K562 (cell line): ENCODE results near the gene SLC7A10. TPM values are rescaled to one million over a fixed set of nuclear protein-coding genes. Genes with fewer than 3 reads are reported as not detected.

Source experiments
- ATAC-seq: fragments of 200-7000 bp; cut with Tn5 transposase; 3 replicates; pipeline ENCODE4 v1.9.1; 2020; ENCODE audit warnings: moderate library complexity
- BruUV-seq: library from RNA; stranded (reverse); fragments of 400-500 nt; replicated peaks from 2 replicates; lab custom pipeline; 2021; lab: Mats Ljungman, UMichigan
- CTCF ChIA-PET: fragments of 300-600 bp; formaldehyde crosslinking; extraction: SDS; loops from one replicate; lab custom pipeline; 2021; ENCODE audit warnings: low intra/inter-chr PET ratio; lab: Yijun Ruan, JAX
- POLR2A ChIA-PET: fragments of 300-600, 350-650 bp; sonication (Branson Sonifier 250); formaldehyde crosslinking; extraction: SDS; loops from one replicate; lab custom pipeline; 2021; ENCODE audit warnings: antibody characterized with exemption, inconsistent platforms; lab: Yijun Ruan, JAX
- DNase-seq, 4 experiments: peaks; one replicate each; pipeline versions ENCODE4 v3.0.0 to v3.0.0-alpha.2; 2011 to 2018; ENCODE audit warnings: low spot score in 3 of 4, mixed read lengths in 3 of 4; ENCODE audit errors: extremely low read depth in 1 of 4
- FAIRE-seq: peaks from 2 replicates; lab custom pipeline; 2011; peaks lifted over from hg19 to GRCh38; lab: Jason Lieb, UNC
- H2AFZ ChIP-seq: 2 replicates; pipeline ENCODE4 v1.6.0; 2011; ENCODE audit warnings: low read depth, low read length, control low read depth, inconsistent platforms
- H3K27ac ChIP-seq: fragments of 200-600 bp; 3 replicates; pipeline ENCODE4 v1.8.0; 2011; ENCODE audit warnings: low read depth, mild to moderate bottlenecking, control low read depth, inconsistent platforms, low read length, moderate library complexity, mixed read lengths; ENCODE audit errors: extremely low read depth
- H3K27me3 ChIP-seq, 2 experiments: fragments of 300-600 bp in 1 of 2; 2 replicates in 1 of 2; 3 replicates in 1 of 2; pipeline versions ENCODE4 v1.6.0 to v1.8.0; 2011; ENCODE audit warnings: inconsistent platforms in 2 of 2, low read length in 2 of 2, mild to moderate bottlenecking in 1 of 2, mixed read lengths in 1 of 2, moderate library complexity in 1 of 2; ENCODE audit not compliant: control insufficient read depth in 2 of 2, insufficient read depth in 2 of 2
- H3K36me3 ChIP-seq: fragments of 300-600 bp; 3 replicates; pipeline ENCODE4 v1.8.0; 2011; ENCODE audit warnings: mild to moderate bottlenecking, low read length, inconsistent platforms; ENCODE audit not compliant: control insufficient read depth, insufficient read depth
- H3K4me1 ChIP-seq, 2 experiments: fragments of 200-600 bp in 1 of 2; replicated peaks in 1 of 2; 2 replicates in 1 of 2; 3 replicates in 1 of 2; pipeline versions ENCODE4 v1.5.1 to v1.8.0; 2011; ENCODE audit warnings: inconsistent platforms in 2 of 2, low read length in 2 of 2, mild to moderate bottlenecking in 1 of 2, mixed read lengths in 1 of 2, moderate library complexity in 1 of 2; ENCODE audit not compliant: control insufficient read depth in 2 of 2, insufficient read depth in 2 of 2
- H3K4me2 ChIP-seq: 2 replicates; pipeline ENCODE4 v1.6.1; 2011; ENCODE audit warnings: low read length, control low read depth, inconsistent platforms, mixed read lengths; ENCODE audit not compliant: insufficient read depth
- H3K4me3 ChIP-seq: fragments of 200-600 bp; sonication (generic), shearing (Covaris generic); 2 replicates; pipeline ENCODE4 v1.5.1; 2016; ENCODE audit warnings: control low read depth, inconsistent platforms
- H3K79me2 ChIP-seq: fragments of 200-600 bp; 3 replicates; pipeline ENCODE4 v1.8.0; 2011; ENCODE audit warnings: low read length, inconsistent platforms; ENCODE audit not compliant: control insufficient read depth, insufficient read depth
- H3K9ac ChIP-seq, 2 experiments: 2 replicates each; pipeline versions ENCODE4 v1.6.0 to v1.6.1; 2011; ENCODE audit warnings: low read depth in 2 of 2, low read length in 2 of 2, control low read depth in 1 of 2, inconsistent platforms in 1 of 2, mild to moderate bottlenecking in 1 of 2, mixed read lengths in 1 of 2; ENCODE audit not compliant: insufficient read depth in 1 of 2
- H3K9me1 ChIP-seq: one replicate; pipeline ENCODE4 v1.6.0; 2011; ENCODE audit warnings: inconsistent platforms, mild to moderate bottlenecking, low read length, moderate library complexity; ENCODE audit not compliant: control insufficient read depth, insufficient read depth
- H3K9me3 ChIP-seq: replicated peaks from 2 replicates; pipeline ENCODE4 v1.5.1; 2011; ENCODE audit warnings: low read depth, low read length, inconsistent platforms; ENCODE audit not compliant: control insufficient read depth, insufficient read depth
- H4K20me1 ChIP-seq: replicated peaks from 2 replicates; pipeline ENCODE4 v1.6.1; 2011; ENCODE audit warnings: low read length, inconsistent platforms, mixed read lengths; ENCODE audit not compliant: control insufficient read depth, insufficient read depth
- ARHGAP35 ChIP-seq: fragments of 450-650 bp; IDR thresholded peaks from 2 replicates; pipeline ENCODE4 v1.6.1; 2018; ENCODE audit not compliant: partially characterized antibody
- ATF7 ChIP-seq: fragments of 450-650 bp; IDR thresholded peaks from 2 replicates; pipeline ENCODE4 v1.7.1; 2014; ENCODE audit warnings: mild to moderate bottlenecking, moderate library complexity
- GTF2E2 ChIP-seq: fragments of 200-800 bp; sonication (Bioruptor generic); IDR thresholded peaks from 2 replicates; pipeline ENCODE4 v1.6.1; 2016; ENCODE audit warnings: missing genetic modification characterization, missing compliant biosample characterization
- HMGN3 ChIP-seq: IDR thresholded peaks from 2 replicates; pipeline ENCODE4 v1.6.1; 2011; ENCODE audit warnings: borderline replicate concordance, low read depth, mild to moderate bottlenecking, mixed read lengths, low read length; ENCODE audit not compliant: insufficient read length; ENCODE audit errors: extremely low read depth
- HNRNPL ChIP-seq: fragments of 200-400 bp; formaldehyde crosslinking; IDR thresholded peaks from 2 replicates; pipeline ENCODE4 v1.6.1; 2017; ENCODE audit warnings: low read depth, mild to moderate bottlenecking, low read length
- MTA2 ChIP-seq: fragments of 450-650 bp; IDR thresholded peaks from 2 replicates; pipeline ENCODE4 v1.6.1; 2016; ENCODE audit warnings: low read depth
- PCBP1 ChIP-seq: fragments of 200-400 bp; formaldehyde crosslinking; IDR thresholded peaks from 2 replicates; pipeline ENCODE4 v1.6.1; 2018; ENCODE audit warnings: mild to moderate bottlenecking, low read depth, low read length; ENCODE audit not compliant: poor library complexity, severe bottlenecking
- POLR2H ChIP-seq: IDR thresholded peaks from 2 replicates; pipeline ENCODE4 v1.6.1; 2016; ENCODE audit warnings: missing genetic modification characterization, low read depth, mild to moderate bottlenecking, control low read depth, missing compliant biosample characterization, moderate library complexity
- SMAD4 ChIP-seq: fragments of 250-450 bp; sonication (Bioruptor Pico); conservative IDR thresholded peaks from 2 replicates; pipeline ENCODE4 v1.8.0; 2021; ENCODE audit warnings: inconsistent platforms, mild to moderate bottlenecking, moderate library complexity
- U2AF1 ChIP-seq: fragments of 200-400 bp; formaldehyde crosslinking; optimal IDR thresholded peaks from 2 replicates; pipeline ENCODE3; 2017; ENCODE audit warnings: mild to moderate bottlenecking, low read depth, low read length, moderate library complexity
- ZNF124 ChIP-seq: sonication (generic); formaldehyde crosslinking; IDR thresholded peaks from 2 replicates; pipeline ENCODE4 v1.8.1; 2022; ENCODE audit warnings: missing genetic modification reagents
- WGBS: fragments of 100-300 bp; shearing (Covaris generic); methylation state at CpG from one replicate; pipeline ENCODE4 v1.1.6; 2016; ENCODE audit warnings: low coverage, mixed read lengths; ENCODE audit not compliant: insufficient coverage; ENCODE audit errors: missing lambda C conversion rate; 5-methylcytosine and 5-hydroxymethylcytosine counted together
- in situ Hi-C: fragments of 300-500 bp; cut with MboI; formaldehyde crosslinking; loops from 4 replicates; pipeline ENCODE4 v1.15.0; 2018; ENCODE audit warnings: inconsistent platforms, mixed read lengths
- intact Hi-C: fragments of 100-400 bp; cut with micrococcal nuclease; formaldehyde crosslinking; loops from 2 replicates; pipeline ENCODE4 v1.14.2; 2022
- polyA plus RNA-seq, 8 experiments: library from polyadenylated mRNA; depleted of rRNA in 4 of 8; stranded (reverse) in 5 of 8; unstranded in 3 of 8; fragments of >200 nt; fragmentation: Nextera tagmentation in 2 of 8; fragmentation: Illumina TruSeq in 1 of 8; extraction: Ambion mirVana in 2 of 8; extraction: Trizol in 1 of 8; gene quantifications; 2 replicates each; pipeline versions ENCODE4 v1.2.1 to v1.2.3, GENCODE V29; 2011 to 2014; ENCODE audit warnings: inconsistent platforms in 1 of 8, missing spikeins in 1 of 8
- total RNA-seq, 7 experiments: library from RNA; depleted of rRNA in 6 of 7; stranded (reverse); fragments of >200 nt in 6 of 7; fragmentation: Illumina TruSeq in 2 of 7; extraction: Trizol in 2 of 7; gene quantifications; 2 replicates each; pipeline versions ENCODE4 v1.2.1 to v1.2.3, GENCODE V29; 2011 to 2021; ENCODE audit warnings: low replicate concordance in 1 of 7
- TF ChIP-seq, protein P1 (sequence below): fragments of 450-650 bp; formaldehyde crosslinking; IDR thresholded peaks from 2 replicates; pipeline ENCODE4 v1.4.0; 2022; ENCODE audit warnings: missing genetic modification characterization
- TF ChIP-seq, protein P2 (sequence below): IDR thresholded peaks from 2 replicates; pipeline ENCODE4 v1.6.1; 2011; ENCODE audit not compliant: insufficient read length; ENCODE audit errors: extremely low read depth
- TF ChIP-seq, protein P3 (sequence below), 2 experiments: IDR thresholded peaks; 2 replicates each; pipeline ENCODE4 v1.6.1; 2011; ENCODE audit warnings: borderline replicate concordance in 1 of 2, control low read depth in 1 of 2, low read depth in 1 of 2, low read length in 1 of 2, mild to moderate bottlenecking in 1 of 2, mixed read lengths in 1 of 2, moderate library complexity in 1 of 2; ENCODE audit not compliant: insufficient read depth in 1 of 2, insufficient read length in 1 of 2, poor library complexity in 1 of 2, severe bottlenecking in 1 of 2; ENCODE audit errors: extremely low read depth in 1 of 2
- TF ChIP-seq, protein P4 (sequence below): fragments of 250-450 bp; sonication (Bioruptor Pico); IDR thresholded peaks from 2 replicates; pipeline ENCODE4 v1.4.0; 2020; ENCODE audit warnings: borderline replicate concordance
- TF ChIP-seq, protein P5 (sequence below): fragments of 250-450 bp; sonication (Bioruptor Pico); IDR thresholded peaks from 2 replicates; pipeline ENCODE4 v1.8.0; 2021; ENCODE audit warnings: borderline replicate concordance, mild to moderate bottlenecking, moderate library complexity; ENCODE audit not compliant: poor library complexity, severe bottlenecking

SLC7A10 gene
- total and polyA plus RNA-seq, 9 of the 15 experiments (the other 6 are each of a cell fraction or from before 2014, with no cell fraction given) = 0.07 TPM; not detected in 8

DNA sequence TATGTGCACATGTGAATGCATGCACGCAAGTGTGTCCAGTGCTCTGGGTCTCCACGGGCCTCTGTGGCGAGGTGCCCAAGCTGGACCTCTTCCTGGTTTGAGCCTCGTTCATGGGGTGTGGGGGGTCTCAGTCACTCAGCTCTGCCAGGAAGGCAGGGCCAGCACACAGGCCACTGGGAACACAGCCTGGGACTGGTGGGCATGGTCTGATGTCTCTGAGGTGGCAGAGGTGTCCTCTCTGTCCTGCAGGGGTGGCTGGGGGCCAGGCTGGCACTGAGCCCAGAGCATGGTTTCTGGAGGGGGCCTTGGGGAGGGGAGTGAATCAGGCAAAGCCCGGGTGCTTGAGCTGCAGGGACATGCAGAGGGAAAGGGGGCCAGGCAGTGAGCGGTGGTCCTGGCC, 22.1 kb downstream of the SLC7A10 start:
- Histone ChIP-seq H3K9me1 (no peaks in the 10 kb centered on the region), H3K4me3 (no peak overlapping the region), H3K79me2 (no peaks in the 10 kb centered on the region), H3K9me3 (no peaks in the 10 kb centered on the region), H3K36me3 (no peaks in the 10 kb centered on the region), H3K4me1 (peaks cover 0 to 33% of the 10 kb centered on the region in 2 experiments; a peak in 2 of 5 replicates), H3K4me2 (no peak overlapping the region), H3K9ac (no peak overlapping the region), H3K27ac (no peak overlapping the region), H4K20me1 (peaks cover 12% of the 10 kb centered on the region; the same call in 1 of the 2 replicates), H3K27me3 (peaks cover 9 to 79% of the 10 kb centered on the region in 2 experiments; a peak in 4 of 5 replicates), H2AFZ (no peak overlapping the region)
- WGBS = 36% methylated on average over 4 of the region's 6 CpGs
- in situ Hi-C loops (no loop called here), intact Hi-C loops (no loop called here)
- CTCF ChIA-PET = interaction anchor here (0.6 kb wide), 1 partner anchor 229 kb away, joined by 3 read pairs; no protein-coding TSS in a partner anchor
- POLR2A ChIA-PET = interaction anchor here (0.7 kb wide), 1 partner anchor 571 kb away, joined by 3 read pairs; no protein-coding TSS in a partner anchor
- ATAC-seq (no peak), FAIRE-seq (no peak), DNase-seq (no peak)
- BruUV-seq = no TSS peak
- TF ChIP-seq ZNF124 (CRISPR knock-in tag) = no peak
- TF ChIP-seq, protein P1, sequence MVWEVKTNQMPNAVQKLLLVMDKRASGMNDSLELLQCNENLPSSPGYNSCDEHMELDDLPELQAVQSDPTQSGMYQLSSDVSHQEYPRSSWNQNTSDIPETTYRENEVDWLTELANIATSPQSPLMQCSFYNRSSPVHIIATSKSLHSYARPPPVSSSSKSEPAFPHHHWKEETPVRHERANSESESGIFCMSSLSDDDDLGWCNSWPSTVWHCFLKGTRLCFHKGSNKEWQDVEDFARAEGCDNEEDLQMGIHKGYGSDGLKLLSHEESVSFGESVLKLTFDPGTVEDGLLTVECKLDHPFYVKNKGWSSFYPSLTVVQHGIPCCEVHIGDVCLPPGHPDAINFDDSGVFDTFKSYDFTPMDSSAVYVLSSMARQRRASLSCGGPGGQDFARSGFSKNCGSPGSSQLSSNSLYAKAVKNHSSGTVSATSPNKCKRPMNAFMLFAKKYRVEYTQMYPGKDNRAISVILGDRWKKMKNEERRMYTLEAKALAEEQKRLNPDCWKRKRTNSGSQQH (CRISPR knock-in tag) = no peak
- TF ChIP-seq ARHGAP35 = no peak
- no peak for TF ChIP-seq HMGN3
- no peak for TF ChIP-seq HNRNPL
- TF ChIP-seq GTF2E2 = no peak
- no peak for TF ChIP-seq PCBP1
- TF ChIP-seq, protein P2, sequence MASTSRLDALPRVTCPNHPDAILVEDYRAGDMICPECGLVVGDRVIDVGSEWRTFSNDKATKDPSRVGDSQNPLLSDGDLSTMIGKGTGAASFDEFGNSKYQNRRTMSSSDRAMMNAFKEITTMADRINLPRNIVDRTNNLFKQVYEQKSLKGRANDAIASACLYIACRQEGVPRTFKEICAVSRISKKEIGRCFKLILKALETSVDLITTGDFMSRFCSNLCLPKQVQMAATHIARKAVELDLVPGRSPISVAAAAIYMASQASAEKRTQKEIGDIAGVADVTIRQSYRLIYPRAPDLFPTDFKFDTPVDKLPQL = no peak
- TF ChIP-seq SMAD4 (CRISPR knock-in tag) = no peak
- TF ChIP-seq POLR2H (tag) = no peak
- TF ChIP-seq, protein P3, sequence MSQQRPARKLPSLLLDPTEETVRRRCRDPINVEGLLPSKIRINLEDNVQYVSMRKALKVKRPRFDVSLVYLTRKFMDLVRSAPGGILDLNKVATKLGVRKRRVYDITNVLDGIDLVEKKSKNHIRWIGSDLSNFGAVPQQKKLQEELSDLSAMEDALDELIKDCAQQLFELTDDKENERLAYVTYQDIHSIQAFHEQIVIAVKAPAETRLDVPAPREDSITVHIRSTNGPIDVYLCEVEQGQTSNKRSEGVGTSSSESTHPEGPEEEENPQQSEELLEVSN (IDR thresholded peaks at IDR 0.05; ENCODE audit: borderline replicate concordance in 1 of 2, extremely low read depth in 1 of 2, insufficient read depth in 1 of 2, insufficient read length in 1 of 2, low read depth in 1 of 2, low read length in 1 of 2, poor library complexity in 1 of 2, severe bottlenecking in 1 of 2) = no peak
- TF ChIP-seq, protein P4, sequence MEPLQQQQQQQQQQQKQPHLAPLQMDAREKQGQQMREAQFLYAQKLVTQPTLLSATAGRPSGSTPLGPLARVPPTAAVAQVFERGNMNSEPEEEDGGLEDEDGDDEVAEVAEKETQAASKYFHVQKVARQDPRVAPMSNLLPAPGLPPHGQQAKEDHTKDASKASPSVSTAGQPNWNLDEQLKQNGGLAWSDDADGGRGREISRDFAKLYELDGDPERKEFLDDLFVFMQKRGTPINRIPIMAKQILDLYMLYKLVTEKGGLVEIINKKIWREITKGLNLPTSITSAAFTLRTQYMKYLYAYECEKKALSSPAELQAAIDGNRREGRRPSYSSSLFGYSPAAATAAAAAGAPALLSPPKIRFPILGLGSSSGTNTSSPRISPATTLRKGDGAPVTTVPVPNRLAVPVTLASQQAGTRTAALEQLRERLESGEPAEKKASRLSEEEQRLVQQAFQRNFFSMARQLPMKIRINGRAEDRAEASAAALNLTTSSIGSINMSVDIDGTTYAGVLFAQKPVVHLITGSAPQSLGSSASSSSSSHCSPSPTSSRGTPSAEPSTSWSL (CRISPR knock-in tag) = no peak
- TF ChIP-seq U2AF1 = no peak
- TF ChIP-seq, protein P5, sequence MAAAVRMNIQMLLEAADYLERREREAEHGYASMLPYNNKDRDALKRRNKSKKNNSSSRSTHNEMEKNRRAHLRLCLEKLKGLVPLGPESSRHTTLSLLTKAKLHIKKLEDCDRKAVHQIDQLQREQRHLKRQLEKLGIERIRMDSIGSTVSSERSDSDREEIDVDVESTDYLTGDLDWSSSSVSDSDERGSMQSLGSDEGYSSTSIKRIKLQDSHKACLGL (CRISPR knock-in tag) = no peak
- TF ChIP-seq ATF7 = no peak
- no peak for TF ChIP-seq MTA2
